Osteoblast (primary cell): Measurements from ENCODE around the gene BCL11A. TPM values are rescaled to one million over a fixed set of nuclear protein-coding genes. Genes with fewer than 3 reads are reported as not detected.

ENCODE experiments used
- DNase-seq: peaks from one replicate; pipeline ENCODE4 v3.0.0; 2011; ENCODE audit warnings: low spot score, mixed read lengths; ENCODE audit not compliant: insufficient read length; ENCODE audit errors: missing footprints
- H2AFZ ChIP-seq: 2 replicates; pipeline ENCODE4 v1.6.0; 2011; ENCODE audit warnings: mild to moderate bottlenecking, low read length
- H3K27ac ChIP-seq: 2 replicates; pipeline ENCODE4 v1.5.1; 2011; ENCODE audit warnings: mild to moderate bottlenecking, low read depth, low read length, moderate library complexity
- H3K27me3 ChIP-seq: 2 replicates; pipeline ENCODE4 v1.6.0; 2012; ENCODE audit warnings: mild to moderate bottlenecking, control low read depth, inconsistent platforms, low read length, moderate library complexity; ENCODE audit not compliant: insufficient read depth
- H3K36me3 ChIP-seq: 2 replicates; pipeline ENCODE4 v1.5.1; 2011; ENCODE audit warnings: mild to moderate bottlenecking, low read length, control low read depth, moderate library complexity; ENCODE audit not compliant: insufficient read depth
- H3K4me1 ChIP-seq: 2 replicates; pipeline ENCODE4 v1.5.1; 2011; ENCODE audit warnings: mild to moderate bottlenecking, low read length, control low read depth, moderate library complexity; ENCODE audit not compliant: insufficient read depth
- H3K4me2 ChIP-seq: 2 replicates; pipeline ENCODE4 v1.6.0; 2011; ENCODE audit warnings: mild to moderate bottlenecking, low read length; ENCODE audit not compliant: insufficient read depth
- H3K4me3 ChIP-seq: fragments of 200-600 bp; sonication (generic); 3 replicates; pipeline ENCODE4 v1.5.1; 2012; ENCODE audit warnings: mild to moderate bottlenecking, low read length, inconsistent platforms; ENCODE audit not compliant: insufficient read depth
- H3K79me2 ChIP-seq: 2 replicates; pipeline ENCODE4 v1.6.0; 2012; ENCODE audit warnings: mild to moderate bottlenecking, low read length, control low read depth, inconsistent platforms; ENCODE audit not compliant: insufficient read depth
- H3K9me3 ChIP-seq: 2 replicates; pipeline ENCODE4 v1.5.1; 2011; ENCODE audit warnings: low read depth, low read length, control low read depth
- H4K20me1 ChIP-seq: 2 replicates; pipeline ENCODE4 v1.6.0; 2012; ENCODE audit warnings: mild to moderate bottlenecking, low read length, control low read depth; ENCODE audit not compliant: insufficient read depth
- CTCF ChIP-seq: IDR thresholded peaks from 2 replicates; pipeline ENCODE4 v1.5.1; 2011; ENCODE audit warnings: mild to moderate bottlenecking, low read depth, low read length, moderate library complexity; ENCODE audit errors: extremely low read depth
- total RNA-seq: library from RNA; depleted of rRNA; stranded (reverse); fragments of >200 nt; gene quantifications from 2 replicates; pipeline ENCODE4 v1.2.3, GENCODE V29; 2012

BCL11A gene
- total RNA-seq, 1 donor, result 1.4 TPM

GRCh38 chr2:60523963-60524362 lies 29.5 kb downstream of the BCL11A start:
- no peaks in the 10 kb centered on the region for H3K27me3 ChIP-seq
- no peak overlapping the region for H2AFZ ChIP-seq
- H3K79me2 ChIP-seq, result no peaks in the 10 kb centered on the region
- no peaks in the 10 kb centered on the region for H4K20me1 ChIP-seq
- H3K9me3 ChIP-seq, result no peaks in the 10 kb centered on the region
- no peak overlapping the region for H3K4me3 ChIP-seq
- H3K36me3 ChIP-seq, result no peaks in the 10 kb centered on the region
- no peak overlapping the region for H3K27ac ChIP-seq
- TF ChIP-seq CTCF, result no peak
- no peak for DNase-seq
- no peaks in the 10 kb centered on the region for H3K4me1 ChIP-seq
- no peak overlapping the region for H3K4me2 ChIP-seq

- Histone ChIP-seq H3K4me1 (no peaks in the 10 kb centered on the region), H2AFZ (no peak overlapping the region), H3K4me3 (no peak overlapping the region), H3K79me2 (no peaks in the 10 kb centered on the region), H3K27ac (no peak overlapping the region), H3K4me2 (no peak overlapping the region), H3K27me3 (no peaks in the 10 kb centered on the region), H3K36me3 (no peaks in the 10 kb centered on the region), H4K20me1 (no peaks in the 10 kb centered on the region), H3K9me3 (no peaks in the 10 kb centered on the region)
- no peak for TF ChIP-seq CTCF
- DNase-seq, result no peak
Measured at GRCh38 chr2:60522462-60522861, 31.0 kb downstream of the BCL11A start.

DNA sequence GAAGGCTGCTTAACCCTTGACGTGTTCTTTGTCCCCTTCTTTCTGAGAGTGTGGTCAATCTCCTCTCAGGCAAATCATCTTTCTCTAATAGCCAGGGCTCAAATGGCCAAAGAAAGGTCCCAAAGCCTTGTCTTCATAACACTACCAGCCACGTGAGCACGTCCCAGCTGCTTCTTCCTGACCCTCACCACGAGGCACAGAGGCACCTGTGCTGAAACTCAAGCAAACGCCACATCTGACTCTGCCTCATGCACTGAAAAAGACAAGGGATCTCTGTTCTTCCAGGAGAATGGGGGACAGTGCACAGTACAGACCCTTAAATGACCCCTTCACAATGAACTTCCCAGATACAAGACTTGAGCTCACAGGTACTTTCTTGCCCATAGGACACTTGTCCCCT lies 31.8 kb downstream of the BCL11A start:
- Histone ChIP-seq H2AFZ (no peak overlapping the region), H3K27me3 (no peaks in the 10 kb centered on the region), H4K20me1 (no peaks in the 10 kb centered on the region), H3K4me1 (peaks cover 6% of the 10 kb centered on the region), H3K36me3 (no peaks in the 10 kb centered on the region), H3K9me3 (no peaks in the 10 kb centered on the region), H3K4me3 (no peak overlapping the region), H3K79me2 (no peaks in the 10 kb centered on the region), H3K4me2 (no peak overlapping the region), H3K27ac (no peak overlapping the region)
- DNase-seq, result no peak
- TF ChIP-seq CTCF, result no peak

DNA sequence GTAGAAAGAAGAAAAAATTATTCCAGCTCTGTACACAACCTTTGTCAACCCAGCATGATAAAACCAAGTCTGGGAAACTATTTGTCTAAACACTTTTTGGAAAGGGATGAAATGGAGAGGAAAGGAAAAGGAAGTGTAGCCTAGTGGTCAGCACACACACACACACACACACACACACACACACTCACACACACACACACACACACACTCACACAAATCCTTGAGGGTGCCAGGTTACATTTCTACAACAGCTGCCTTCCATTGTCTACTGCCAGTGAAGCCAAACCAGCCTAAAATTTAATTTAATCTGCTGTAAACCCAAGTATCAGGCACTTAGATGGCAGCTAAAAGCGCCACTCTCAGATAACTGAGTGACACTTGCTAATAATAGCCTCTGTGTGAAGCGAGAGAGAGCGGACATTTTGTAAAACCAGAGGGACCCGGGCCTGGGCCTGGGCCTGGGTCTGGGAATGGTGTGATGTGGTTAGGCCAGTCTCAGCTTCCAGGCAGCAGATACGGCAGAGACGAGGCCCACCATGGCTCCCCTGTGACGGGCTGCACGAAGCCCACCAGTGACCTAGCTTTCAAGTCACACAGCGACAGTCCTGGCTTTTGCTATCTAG lies 32.4 kb downstream of the BCL11A start:
- TF ChIP-seq CTCF, result no peak
- no peak overlapping the region for H3K27ac ChIP-seq
- H3K79me2 ChIP-seq, result no peaks in the 10 kb centered on the region
- H3K36me3 ChIP-seq, result no peaks in the 10 kb centered on the region
- H3K4me3 ChIP-seq, result no peak overlapping the region
- no peaks in the 10 kb centered on the region for H3K27me3 ChIP-seq
- no peak overlapping the region for H3K4me2 ChIP-seq
- H3K9me3 ChIP-seq, result no peaks in the 10 kb centered on the region
- H3K4me1 ChIP-seq, result peaks cover 12% of the 10 kb centered on the region
- no peak for DNase-seq
- H2AFZ ChIP-seq, result no peak overlapping the region
- no peaks in the 10 kb centered on the region for H4K20me1 ChIP-seq
